ENCODE results near the gene KARS1. TPM values are rescaled to one million over a fixed set of nuclear protein-coding genes. Genes with fewer than 3 reads are reported as not detected.

Gene KARS1
- total RNA-seq, 1 donor from 2014 or later: 90.5 TPM

GRCh38 chr16:75676909-75677308 is 29.4 kb upstream of the KARS1 start, which contains the start of gene CPHXL2:
Gene CPHXL2, minus strand, starts transcription at chr16:75677009. Its CDS starts 10 bp downstream, at chr16:75676999.
- Histone ChIP-seq H3K4me3 (no peak within 1 kb of the TSS), H3K9me3 (no peaks in the 10 kb centered on the region), H3K27ac (no peak within 1 kb of the TSS), H3K4me1 (no peaks in the 10 kb centered on the region), H3K27me3 (no peaks in the 10 kb centered on the region), H3K36me3 (no peaks in the 10 kb centered on the region)
- intact Hi-C loops (cut with DNase I): no loop called here
- no peak for TF ChIP-seq CTCF (IDR thresholded peaks at IDR 0.05)
- no peak for ATAC-seq
- DNase-seq: no peak

GRCh38 chr16:75667503-75667902 is 20.0 kb upstream of the KARS1 start:
- DNase-seq (no peak), ATAC-seq (no peak)
- no peak for TF ChIP-seq CTCF (IDR thresholded peaks at IDR 0.05)
- Histone ChIP-seq H3K27ac (no peak overlapping the region), H3K36me3 (no peaks in the 10 kb centered on the region), H3K4me3 (no peak overlapping the region), H3K4me1 (no peaks in the 10 kb centered on the region), H3K27me3 (no peaks in the 10 kb centered on the region), H3K9me3 (no peaks in the 10 kb centered on the region)
- intact Hi-C loops (cut with DNase I): no loop called here

GRCh38 chr16:75660726-75661302 is 13.3 kb upstream of the KARS1 start:
- H3K9me3 ChIP-seq: no peaks in the 10 kb centered on the region
- H3K27me3 ChIP-seq: no peaks in the 10 kb centered on the region
- intact Hi-C loops (cut with DNase I): no loop called here
- ATAC-seq (no peak), DNase-seq (no peak)
- no peak overlapping the region for H3K4me3 ChIP-seq
- TF ChIP-seq CTCF (IDR thresholded peaks at IDR 0.05): no peak
- H3K27ac ChIP-seq: peak overlapping the region; percentile 42
- no peaks in the 10 kb centered on the region for H3K4me1 ChIP-seq
- H3K36me3 ChIP-seq: peaks cover 58% of the 10 kb centered on the region

- no peak for TF ChIP-seq CTCF (IDR thresholded peaks at IDR 0.05)
- no peaks in the 10 kb centered on the region for H3K9me3 ChIP-seq
- peaks cover 63% of the 10 kb centered on the region for H3K36me3 ChIP-seq
- H3K27ac ChIP-seq: no peak overlapping the region
- H3K27me3 ChIP-seq: no peaks in the 10 kb centered on the region
- intact Hi-C loops (cut with DNase I): no loop called here
- no peak for ATAC-seq
- no peaks in the 10 kb centered on the region for H3K4me1 ChIP-seq
- DNase-seq: no peak
- H3K4me3 ChIP-seq: no peak overlapping the region
These were observed 12.9 kb upstream of the KARS1 start for GRCh38 chr16:75660321-75660720.

- peaks cover 6% of the 10 kb centered on the region for H3K4me1 ChIP-seq
- no peak for TF ChIP-seq CTCF (IDR thresholded peaks at IDR 0.05)
- no peak overlapping the region for H3K27ac ChIP-seq
- no peaks in the 10 kb centered on the region for H3K27me3 ChIP-seq
- no peak overlapping the region for H3K4me3 ChIP-seq
- H3K9me3 ChIP-seq: no peaks in the 10 kb centered on the region
- intact Hi-C loops (cut with DNase I): no loop called here
- peaks cover 76% of the 10 kb centered on the region for H3K36me3 ChIP-seq
- DNase-seq (no peak), ATAC-seq (no peak)
These were observed 10.7 kb upstream of the KARS1 start for GRCh38 chr16:75658175-75658574.

- H3K27ac ChIP-seq: no peak overlapping the region
- H3K4me1 ChIP-seq: peaks cover 36% of the 10 kb centered on the region
- no peak for DNase-seq
- ATAC-seq: no peak
- H3K27me3 ChIP-seq: no peaks in the 10 kb centered on the region
- no peak for TF ChIP-seq CTCF (IDR thresholded peaks at IDR 0.05)
- H3K4me3 ChIP-seq: no peak overlapping the region
- H3K36me3 ChIP-seq: peaks cover 49% of the 10 kb centered on the region
- intact Hi-C loops (cut with DNase I): no loop called here
- no peaks in the 10 kb centered on the region for H3K9me3 ChIP-seq
These were observed 6.5 kb upstream of the KARS1 start for GRCh38 chr16:75653922-75654321.

Data from upper lobe of right lung (tissue), 1 donor.